Astrocyte of the cerebellum (primary cell): Measurements from ENCODE around the gene CCDC154.

Experiments
- DNase-seq: peaks from one replicate; pipeline ENCODE4 v3.0.0-alpha.2; 2011; ENCODE audit warnings: low read depth
- H3K4me3 ChIP-seq: 2 replicates; pipeline ENCODE4 v1.5.1; 2011; ENCODE audit warnings: mild to moderate bottlenecking, low read depth, low read length, moderate library complexity
- in situ Hi-C: cut with HindIII; loops from 2 replicates; pipeline ENCODE4 v1.10.0; 2017; ENCODE audit warnings: low sequenced_read_pairs
- TF ChIP-seq, protein P1 (sequence below): IDR thresholded peaks from 2 replicates; pipeline ENCODE4 v1.5.1; 2012; ENCODE audit warnings: low read length, low read depth, moderate library complexity, mild to moderate bottlenecking; ENCODE audit errors: missing control alignments

CCDC154 gene

GRCh38 chr16:1489077-1489476 is 44.7 kb upstream of the CCDC154 start:
- TF ChIP-seq, protein P1, sequence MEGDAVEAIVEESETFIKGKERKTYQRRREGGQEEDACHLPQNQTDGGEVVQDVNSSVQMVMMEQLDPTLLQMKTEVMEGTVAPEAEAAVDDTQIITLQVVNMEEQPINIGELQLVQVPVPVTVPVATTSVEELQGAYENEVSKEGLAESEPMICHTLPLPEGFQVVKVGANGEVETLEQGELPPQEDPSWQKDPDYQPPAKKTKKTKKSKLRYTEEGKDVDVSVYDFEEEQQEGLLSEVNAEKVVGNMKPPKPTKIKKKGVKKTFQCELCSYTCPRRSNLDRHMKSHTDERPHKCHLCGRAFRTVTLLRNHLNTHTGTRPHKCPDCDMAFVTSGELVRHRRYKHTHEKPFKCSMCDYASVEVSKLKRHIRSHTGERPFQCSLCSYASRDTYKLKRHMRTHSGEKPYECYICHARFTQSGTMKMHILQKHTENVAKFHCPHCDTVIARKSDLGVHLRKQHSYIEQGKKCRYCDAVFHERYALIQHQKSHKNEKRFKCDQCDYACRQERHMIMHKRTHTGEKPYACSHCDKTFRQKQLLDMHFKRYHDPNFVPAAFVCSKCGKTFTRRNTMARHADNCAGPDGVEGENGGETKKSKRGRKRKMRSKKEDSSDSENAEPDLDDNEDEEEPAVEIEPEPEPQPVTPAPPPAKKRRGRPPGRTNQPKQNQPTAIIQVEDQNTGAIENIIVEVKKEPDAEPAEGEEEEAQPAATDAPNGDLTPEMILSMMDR = no peak
- H3K4me3 ChIP-seq = no peak overlapping the region
- no peak for DNase-seq
- in situ Hi-C loops = loop anchor here (25.0 kb wide), 1 partner anchor 102 kb away; no protein-coding TSS in a partner anchor

DNA sequence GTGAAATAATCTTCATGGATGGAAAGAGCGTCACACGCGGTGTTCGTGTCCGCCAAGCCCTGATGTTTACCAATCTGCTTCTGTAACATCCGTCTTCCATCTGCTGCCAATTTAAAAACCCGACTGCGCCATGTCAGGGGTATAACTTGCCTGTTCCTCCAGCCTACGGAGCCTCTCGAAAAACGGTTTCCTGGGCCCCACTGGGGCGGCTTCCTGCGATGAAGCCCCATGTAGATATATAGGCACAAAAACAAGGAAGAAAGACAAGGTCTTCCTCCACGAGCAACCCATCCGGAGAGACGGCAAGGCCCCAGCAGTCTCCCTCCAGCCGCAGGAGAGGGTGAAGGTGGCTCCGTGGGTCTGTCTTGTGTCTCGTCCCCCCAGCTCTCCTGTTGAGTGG is 44.3 kb upstream of the CCDC154 start, which contains the start of gene PTX4:
PTX4 (minus strand) TSS at position 326 of the 400 bp plus-strand sequence; CDS start at position 291, 35 bp downstream.
- in situ Hi-C loops = loop anchor here (25.0 kb wide), 1 partner anchor 101 kb away; no protein-coding TSS in a partner anchor
- no peak for DNase-seq
- TF ChIP-seq, protein P1 = no peak
- H3K4me3 ChIP-seq = no peak within 1 kb of the TSS

- in situ Hi-C loops = loop anchor here (25.0 kb wide), 1 partner anchor 101 kb away; no protein-coding TSS in a partner anchor
- TF ChIP-seq, protein P1 = no peak
- H3K4me3 ChIP-seq = no peak overlapping the region
- no peak for DNase-seq
These were observed 43.8 kb upstream of the CCDC154 start for GRCh38 chr16:1488054-1488601.

DNA sequence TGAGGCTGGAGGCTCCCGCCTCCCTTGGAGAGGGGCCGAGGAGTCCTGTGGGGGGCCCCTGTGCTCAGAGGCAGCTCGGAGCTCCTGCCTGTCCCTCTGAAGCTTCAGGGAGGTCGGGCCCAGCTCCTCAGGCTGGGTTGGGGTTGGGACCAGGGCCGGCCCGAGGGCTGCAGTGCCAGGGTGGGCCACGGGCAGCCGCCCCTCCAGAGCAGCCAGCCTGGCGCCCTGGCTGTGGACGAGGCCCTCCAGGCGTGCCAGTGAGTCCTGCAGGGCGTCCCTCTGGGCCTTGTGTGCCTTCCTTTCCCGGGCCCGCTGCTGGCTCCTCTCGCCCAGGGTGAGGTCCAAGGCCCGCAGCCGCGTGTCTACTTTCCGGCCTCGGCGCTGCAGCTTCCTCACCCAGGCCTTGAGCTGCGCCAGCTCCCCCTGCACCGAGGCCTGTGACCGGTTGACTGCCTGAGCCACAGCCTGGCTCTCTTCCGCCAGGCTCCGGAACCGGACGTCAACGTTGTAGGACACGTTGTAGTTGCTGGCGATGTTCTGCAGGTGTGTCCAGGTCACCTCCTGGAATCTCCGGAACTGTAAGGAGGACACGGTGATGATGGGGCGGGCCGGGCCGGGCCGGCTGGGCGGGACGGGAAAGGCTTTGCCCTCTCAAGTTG is 43.2 kb upstream of the CCDC154 start:
- no peak overlapping the region for H3K4me3 ChIP-seq
- in situ Hi-C loops = loop anchor here (25.0 kb wide), 1 partner anchor 100 kb away; no protein-coding TSS in a partner anchor
- TF ChIP-seq, protein P1 = no peak
- no peak for DNase-seq

- TF ChIP-seq, protein P1 = no peak
- in situ Hi-C loops = loop anchor here (25.0 kb wide), 1 partner anchor 99 kb away; no protein-coding TSS in a partner anchor
- no peak overlapping the region for H3K4me3 ChIP-seq
- DNase-seq = no peak
These were observed 42.4 kb upstream of the CCDC154 start for GRCh38 chr16:1486551-1487390.

DNA sequence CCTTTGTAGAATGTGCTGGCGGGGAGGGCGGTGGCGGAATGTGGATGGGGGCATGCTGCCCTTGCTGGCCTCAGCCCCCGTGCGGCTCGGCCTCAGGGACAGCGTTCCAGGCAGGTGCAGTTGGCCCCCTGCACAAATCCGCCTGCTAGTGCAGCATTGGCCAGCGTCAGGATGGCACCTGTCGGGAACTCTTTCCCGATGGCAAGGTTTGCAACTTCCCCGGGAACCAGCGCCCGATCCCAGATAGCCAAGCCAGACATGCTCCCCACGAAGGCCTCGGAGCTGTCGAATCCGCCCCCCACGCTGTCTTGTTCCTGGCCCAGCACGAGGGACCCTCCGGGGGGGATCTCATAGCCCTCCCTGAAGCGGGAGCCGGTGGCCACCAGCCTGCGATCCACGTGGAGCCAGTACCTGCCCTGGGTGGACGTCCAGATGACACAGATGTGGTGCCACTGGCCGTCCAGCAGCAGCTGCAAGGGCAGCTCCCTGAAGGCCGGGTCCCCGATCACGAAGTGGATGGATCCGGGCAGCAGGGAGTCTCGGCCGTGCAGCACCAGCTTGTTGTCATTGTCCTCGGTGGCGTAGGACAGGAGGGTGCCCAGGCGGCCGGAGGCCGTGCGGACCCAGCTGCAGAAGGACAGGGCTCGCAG is 41.6 kb upstream of the CCDC154 start:
- in situ Hi-C loops = loop anchor here (25.0 kb wide), 1 partner anchor 99 kb away; no protein-coding TSS in a partner anchor
- DNase-seq = no peak
- TF ChIP-seq, protein P1 = no peak
- no peak overlapping the region for H3K4me3 ChIP-seq
